Left lobe of liver (tissue), 2 donors: ENCODE data around the gene C7. TPM values are rescaled to one million over a fixed set of nuclear protein-coding genes. Genes with fewer than 3 reads are reported as not detected.
A peak's percentile ranks its signal among the peaks of the same experiment; 100 is the strongest.

ENCODE experiments used
- ATAC-seq: fragments of 200-7000 bp; cut with Tn5 transposase; one replicate; pipeline ENCODE4 v1.9.1; 2020; ENCODE audit warnings: mild to moderate bottlenecking, moderate library complexity
- DNase-seq: peaks from one replicate; pipeline ENCODE4 v3.0.0-alpha.2; 2020; ENCODE audit warnings: low spot score
- total RNA-seq: library from RNA; stranded (reverse); gene quantifications from one replicate; pipeline ENCODE4 v1.2.1, GENCODE V29; 2021
- donor health status: DM: no; HTN: no; CAD: no; lungs with moderate emphysema.
- donor health status: DM: no; HTN: yes; CAD: no.

Gene C7
- total RNA-seq, 1 donor from 2014 or later = 96.0 TPM

- DNase-seq (no peak), ATAC-seq (peak; percentile 17)
These were observed 6.1 kb downstream of the C7 start for GRCh38 chr5:40915341-40915926.

DNA sequence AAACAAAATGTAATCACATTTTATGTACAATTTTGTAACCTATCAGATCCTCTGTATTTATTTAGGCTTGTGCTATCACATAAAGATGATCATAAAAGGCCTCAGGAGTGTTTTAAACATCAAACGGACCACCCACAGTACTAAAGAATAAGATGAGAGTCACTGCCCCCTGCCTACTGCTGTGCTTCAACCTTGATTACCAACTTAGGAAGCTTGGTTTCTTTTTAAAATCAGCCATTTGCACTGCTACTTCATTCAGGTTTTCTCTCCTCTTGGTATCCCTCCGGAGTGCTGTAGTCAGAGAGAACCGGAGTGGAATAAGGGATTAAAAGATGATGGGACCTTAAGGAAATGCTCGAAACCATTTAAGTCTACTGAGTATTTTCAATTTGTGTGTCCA is 6.9 kb downstream of the C7 start:
- ATAC-seq (no peak), DNase-seq (no peak)

DNA sequence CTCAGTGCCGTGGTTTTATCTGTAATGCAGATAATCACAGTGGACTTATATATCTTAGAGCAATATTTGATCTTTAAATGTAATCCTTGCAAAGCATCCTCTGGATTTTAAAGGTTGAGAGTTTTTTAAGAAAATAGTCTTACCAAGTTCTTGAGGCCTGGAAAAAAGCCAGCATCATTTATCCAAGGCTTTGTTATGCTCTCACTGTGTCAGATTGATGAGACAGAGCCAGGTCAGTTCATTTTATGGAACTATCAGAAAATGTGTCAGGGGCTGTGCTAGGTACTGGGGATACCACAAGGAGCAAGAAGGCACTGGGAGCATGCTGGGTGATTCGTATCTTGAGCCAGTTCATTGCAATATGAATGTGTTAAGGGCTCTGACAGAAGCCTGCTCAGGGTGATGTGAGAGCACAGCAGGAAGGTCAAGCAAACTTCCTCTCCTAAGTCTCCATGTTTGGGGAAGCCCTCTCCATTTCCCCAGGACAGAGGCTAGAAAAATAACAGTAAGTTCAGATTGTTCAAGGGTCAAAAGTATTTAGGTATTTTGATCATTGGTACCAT is 19.7 kb downstream of the C7 start:
- no peak for DNase-seq
- no peak for ATAC-seq

GRCh38 chr5:40932766-40933165 is 23.5 kb downstream of the C7 start:
- no peak for ATAC-seq
- no peak for DNase-seq

DNA sequence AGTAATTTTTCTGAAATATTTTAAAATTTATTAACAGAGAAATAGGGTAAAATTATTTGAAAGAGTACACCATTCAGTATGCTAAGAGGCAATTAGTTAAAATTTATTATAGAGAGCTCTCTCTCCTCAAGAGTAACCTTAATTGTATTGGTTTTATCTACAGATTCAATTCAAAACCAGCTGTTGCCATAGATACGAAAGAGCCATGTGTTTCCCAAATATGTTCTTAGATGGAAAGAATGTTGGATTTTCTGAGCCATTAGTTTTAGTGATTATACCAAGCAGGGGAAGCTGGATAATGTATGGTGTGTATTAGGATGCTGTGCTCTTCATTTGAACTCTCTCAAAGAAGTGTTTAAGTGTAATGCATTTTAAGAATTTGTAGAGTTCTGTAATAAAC is 27.8 kb downstream of the C7 start:
- no peak for DNase-seq
- ATAC-seq = no peak

GRCh38 chr5:40939753-40940152 is 30.5 kb downstream of the C7 start:
- ATAC-seq (no peak), DNase-seq (no peak)

DNA sequence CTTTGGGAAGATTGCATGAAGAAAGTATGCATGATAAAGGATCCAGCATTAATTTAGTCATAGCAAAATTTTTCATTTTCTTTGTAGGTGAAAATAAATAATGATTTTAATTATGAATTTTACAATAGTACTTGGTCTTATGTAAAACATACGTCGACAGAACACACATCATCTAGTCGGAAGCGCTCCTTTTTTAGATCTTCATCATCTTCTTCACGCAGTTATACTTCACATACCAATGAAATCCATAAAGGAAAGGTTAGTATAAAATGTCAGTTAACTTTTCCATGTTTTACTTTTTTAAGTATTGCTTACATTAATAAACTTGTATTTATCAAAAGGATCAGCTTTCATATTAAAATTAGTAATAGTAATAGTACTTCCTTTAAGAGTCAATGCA is 35.8 kb downstream of the C7 start:
- ATAC-seq (no peak), DNase-seq (no peak)

GRCh38 chr5:40955313-40955712 is 46.0 kb downstream of the C7 start:
- DNase-seq (no peak), ATAC-seq (no peak)

DNA sequence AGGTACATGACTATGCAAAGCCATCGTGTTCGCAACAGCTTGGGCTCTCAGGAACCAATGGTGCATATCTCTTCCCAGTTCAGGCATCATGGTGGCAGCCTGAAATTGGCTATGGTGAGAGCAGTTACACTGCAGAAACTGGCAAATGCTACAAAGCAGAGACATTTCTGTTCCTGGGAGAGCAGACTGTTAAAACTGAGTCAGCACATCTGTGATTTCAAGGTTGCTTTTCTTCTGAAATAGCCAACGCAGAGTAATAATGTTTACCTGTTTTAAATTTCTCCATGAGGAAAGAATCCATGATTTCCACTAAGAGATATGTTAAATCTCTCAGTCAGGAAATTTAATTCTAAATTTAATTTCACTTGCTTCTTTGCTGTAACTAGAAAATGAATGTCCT is 47.8 kb downstream of the C7 start:
- DNase-seq (no peak), ATAC-seq (no peak)

GRCh38 chr5:40958811-40959210 is 49.5 kb downstream of the C7 start:
- ATAC-seq = no peak
- no peak for DNase-seq

- ATAC-seq = no peak
- DNase-seq = no peak
These were observed 50.7 kb downstream of the C7 start for GRCh38 chr5:40960037-40960436.

DNA sequence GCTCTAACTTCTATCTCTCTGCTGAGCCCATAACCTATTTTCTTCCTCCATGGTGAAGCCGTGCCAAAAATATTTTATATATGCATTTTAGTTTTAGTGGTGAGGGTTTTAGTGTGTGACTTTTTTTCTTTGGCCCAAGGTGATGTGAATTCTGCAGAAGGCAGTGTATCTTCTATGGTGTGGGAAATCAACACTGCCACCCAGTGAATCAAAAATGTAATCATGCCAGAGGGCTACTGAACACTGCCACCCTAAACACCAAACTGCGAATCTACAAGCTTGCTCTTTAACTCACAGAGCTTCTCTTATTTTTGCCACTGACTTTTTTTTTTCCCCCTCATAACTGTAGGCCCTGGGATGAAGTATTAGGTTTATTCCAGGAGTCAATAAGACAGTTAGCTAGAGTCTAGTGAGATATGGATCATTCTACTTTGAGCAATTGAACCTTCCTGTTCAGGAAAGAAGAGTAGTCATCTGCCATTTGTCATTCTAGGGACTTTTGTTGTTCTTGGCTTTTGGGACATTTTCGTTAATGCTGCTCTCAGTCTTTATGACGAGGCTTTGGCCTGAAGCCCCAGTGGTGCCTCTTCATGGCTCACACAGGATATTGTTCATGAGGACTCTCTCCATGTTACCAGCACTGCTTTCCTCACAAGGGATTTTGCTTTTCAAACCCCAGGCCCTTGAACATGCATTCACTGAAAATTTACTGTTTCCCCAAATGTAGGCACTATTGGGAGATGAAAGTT is 53.1 kb downstream of the C7 start:
- ATAC-seq (peak; percentile 87), DNase-seq (no peak)

DNA sequence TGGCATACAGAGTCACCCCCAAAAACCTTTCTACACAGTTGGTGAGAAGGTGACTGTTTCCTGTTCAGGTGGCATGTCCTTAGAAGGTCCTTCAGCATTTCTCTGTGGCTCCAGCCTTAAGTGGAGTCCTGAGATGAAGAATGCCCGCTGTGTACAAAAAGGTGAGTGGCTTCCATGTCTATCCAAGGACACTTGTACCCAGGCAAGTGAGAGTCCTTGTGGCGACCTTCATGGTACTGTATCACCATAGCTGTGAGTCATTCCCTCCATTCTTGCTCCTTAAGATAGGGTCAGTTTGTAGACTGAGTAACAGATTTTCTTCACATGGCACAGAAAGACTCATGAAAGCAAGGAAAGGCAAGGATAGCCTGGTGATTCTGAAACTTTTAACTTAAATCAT is 63.1 kb downstream of the C7 start:
- ATAC-seq (no peak), DNase-seq (no peak)

GRCh38 chr5:40973364-40974004 is 64.2 kb downstream of the C7 start:
- ATAC-seq (no peak), DNase-seq (no peak)

DNA sequence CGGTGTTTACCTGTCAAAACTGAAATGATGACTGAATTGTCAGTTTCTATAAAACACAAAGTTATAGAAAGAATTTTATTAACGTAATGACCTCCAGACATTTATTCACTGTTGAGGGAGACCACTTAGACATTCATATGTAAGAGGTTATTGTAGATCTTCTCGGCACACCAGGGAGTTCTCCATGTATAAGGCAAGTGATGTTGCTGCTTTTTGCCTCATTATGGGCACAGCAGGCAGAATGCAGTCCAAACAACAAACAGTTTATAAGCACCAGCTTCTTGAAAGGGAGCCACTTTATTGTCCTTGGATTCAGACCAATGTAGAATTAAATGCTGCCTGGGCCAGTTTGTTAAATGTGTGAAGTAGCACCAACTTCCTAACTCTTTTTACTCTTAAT is 66.7 kb downstream of the C7 start:
- ATAC-seq (no peak), DNase-seq (no peak)

DNA sequence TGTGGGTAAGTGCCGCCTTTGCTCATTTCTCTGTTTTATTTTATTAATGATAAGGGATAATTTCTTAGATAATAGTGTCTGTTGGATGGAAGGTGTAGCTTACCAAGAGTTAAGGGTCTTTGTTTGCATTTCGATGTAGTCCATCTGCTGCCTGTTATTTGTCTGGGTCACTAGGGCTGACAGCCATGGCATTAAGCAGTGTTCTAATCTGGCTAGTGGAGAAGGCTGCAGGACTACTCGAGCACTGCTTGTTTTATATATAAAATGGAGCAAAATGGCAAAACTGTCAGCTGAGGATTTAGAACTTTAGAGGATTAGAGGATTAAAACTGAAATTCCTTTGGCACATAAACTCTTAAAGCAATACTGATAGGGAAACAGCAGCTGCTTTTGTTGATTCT is 67.5 kb downstream of the C7 start:
- ATAC-seq (no peak), DNase-seq (no peak)

DNA sequence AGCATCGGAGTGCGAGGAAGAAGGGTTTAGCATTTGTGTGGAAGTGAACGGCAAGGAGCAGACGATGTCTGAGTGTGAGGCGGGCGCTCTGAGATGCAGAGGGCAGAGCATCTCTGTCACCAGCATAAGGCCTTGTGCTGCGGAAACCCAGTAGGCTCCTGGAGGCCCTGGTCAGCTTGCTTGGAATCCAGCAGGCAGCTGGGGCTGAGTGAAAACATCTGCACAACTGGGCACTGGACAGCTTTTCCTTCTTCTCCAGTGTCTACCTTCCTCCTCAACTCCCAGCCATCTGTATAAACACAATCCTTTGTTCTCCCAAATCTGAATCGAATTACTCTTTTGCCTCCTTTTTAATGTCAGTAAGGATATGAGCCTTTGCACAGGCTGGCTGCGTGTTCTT is 72.1 kb downstream of the C7 start:
- DNase-seq (no peak), ATAC-seq (no peak)

- no peak for DNase-seq
- ATAC-seq = no peak
These were observed 74.5 kb downstream of the C7 start for GRCh38 chr5:40983781-40984180.

DNA sequence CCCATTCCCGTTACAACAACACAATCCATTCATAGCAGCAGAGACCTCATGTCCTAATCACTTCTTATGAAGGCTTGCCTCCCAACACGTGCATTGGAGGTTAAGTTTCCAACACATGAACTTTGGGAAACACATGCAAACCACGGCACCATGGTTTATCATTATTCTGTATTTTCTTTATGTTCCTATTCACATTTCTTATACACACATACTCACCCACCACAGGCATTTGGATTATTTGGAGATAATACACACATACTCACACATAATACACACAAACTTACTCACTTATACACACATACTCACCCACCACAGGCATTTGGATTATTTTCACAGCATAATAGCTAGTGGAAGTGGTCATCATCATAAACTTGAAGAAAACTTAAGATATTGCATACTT is 75.6 kb downstream of the C7 start:
- DNase-seq (no peak), ATAC-seq (no peak)

GRCh38 chr5:40985501-40985900 is 76.2 kb downstream of the C7 start:
- no peak for ATAC-seq
- no peak for DNase-seq

GRCh38 chr5:40986666-40987065 is 77.4 kb downstream of the C7 start:
- DNase-seq = no peak
- ATAC-seq = no peak

DNA sequence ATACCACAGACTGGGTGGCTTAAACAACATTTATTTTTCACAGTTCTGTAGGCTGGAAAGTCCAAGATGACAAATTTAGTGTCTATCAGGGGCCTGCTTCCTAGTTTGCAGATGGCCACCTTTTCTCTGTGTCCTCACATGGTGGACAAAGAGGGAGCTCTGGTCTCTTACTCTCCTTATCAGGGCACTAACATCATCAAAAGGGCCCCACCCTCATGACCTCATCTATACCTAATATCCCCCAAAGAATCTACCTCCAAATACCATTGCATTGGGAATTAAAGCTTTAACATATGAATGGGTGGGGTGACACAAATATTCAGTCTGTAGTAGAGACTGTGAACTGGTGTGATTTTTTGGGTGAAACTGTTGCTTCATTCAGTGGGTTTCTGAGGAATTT is 78.1 kb downstream of the C7 start:
- no peak for DNase-seq
- no peak for ATAC-seq
